Tibial nerve (tissue), 4 donors: ENCODE results near the gene PODXL. TPM values are rescaled to one million over a fixed set of nuclear protein-coding genes. Genes with fewer than 3 reads are reported as not detected.

ENCODE experiments used
- DNase-seq, 2 donors: peaks; one replicate each; pipeline ENCODE4 v3.0.0-alpha.2; 2019; ENCODE audit warnings: low spot score in 2 of 2
- H3K27ac ChIP-seq, 4 donors: fragments of 200-600 bp; sonication (generic) in 3 of 4; one replicate each; pipeline ENCODE4 v1.5.1; 2017 to 2019; ENCODE audit warnings: mild to moderate bottlenecking in 1 of 4
- H3K27me3 ChIP-seq, 2 donors: fragments of 200-600 bp; sonication (generic) in 1 of 2; one replicate each; pipeline versions ENCODE4 v1.5.1 to v1.6.0; 2017 to 2019
- H3K36me3 ChIP-seq, 3 donors: fragments of 200-600 bp; sonication (generic); one replicate each; pipeline ENCODE4 v1.5.1; 2018 to 2019
- H3K4me1 ChIP-seq, 4 donors: fragments of 200-600 bp; sonication (generic) in 3 of 4; one replicate each; pipeline ENCODE4 v1.5.1; 2017 to 2019
- H3K4me3 ChIP-seq, 4 donors: fragments of 200-600 bp; sonication (generic) in 3 of 4; one replicate each; pipeline ENCODE4 v1.5.1; 2017 to 2019; ENCODE audit warnings: mild to moderate bottlenecking in 1 of 4, moderate library complexity in 1 of 4
- H3K9me3 ChIP-seq, 4 donors: fragments of 200-600 bp; sonication (generic) in 3 of 4; one replicate each; pipeline ENCODE4 v1.5.1; 2017 to 2019
- CTCF ChIP-seq, 5 experiments: fragments of 200-600 bp in 3 of 5; fragments of 450-650 bp in 2 of 5; sonication (generic) in 3 of 5; IDR thresholded peaks; one replicate each; pipeline ENCODE4 v1.5.1; 2016 to 2019; ENCODE audit warnings: antibody characterized with exemption in 5 of 5, mild to moderate bottlenecking in 3 of 5, moderate library complexity in 2 of 5
- EP300 ChIP-seq, 2 donors: sonication (generic); formaldehyde crosslinking; IDR thresholded peaks; one replicate each; pipeline ENCODE4 v1.6.1; 2017; ENCODE audit warnings: antibody characterized with exemption in 2 of 2, mild to moderate bottlenecking in 1 of 2
- POLR2A ChIP-seq, 2 donors: fragments of 450-650 bp; IDR thresholded peaks; one replicate each; pipeline ENCODE4 v1.6.1; 2017; ENCODE audit warnings: antibody characterized with exemption in 2 of 2, mild to moderate bottlenecking in 2 of 2, moderate library complexity in 2 of 2
- WGBS, 2 donors: methylation state at CpG; one replicate each; pipeline ENCODE4 v1.1.5; 2018; 5-methylcytosine and 5-hydroxymethylcytosine counted together
- total RNA-seq, 4 donors: library from RNA; depleted of rRNA; stranded (reverse); fragments of >200 nt; gene quantifications; one replicate each; pipeline ENCODE4 v1.1.0, GENCODE V29; 2016

Gene PODXL
- total RNA-seq, 4 donors from 2014 or later = 12.1 to 40.8 (median 34.3) TPM

- no peaks in the 10 kb centered on the region for H3K27me3 ChIP-seq
- WGBS, 2 donors = 97 to 98% methylated on average over 2 of the region's 2 CpGs
- DNase-seq = no peak
- H3K4me1 ChIP-seq = peaks cover 0 to 39% (median 2%) of the 10 kb centered on the region in 4 donors
- no peak overlapping the region for H3K27ac ChIP-seq
- H3K36me3 ChIP-seq = peaks cover 0 to 14% (median 0%) of the 10 kb centered on the region in 3 donors
- TF ChIP-seq CTCF (IDR thresholded peaks at IDR 0.05) (no peak), EP300 (IDR thresholded peaks at IDR 0.05) (no peak), POLR2A (IDR thresholded peaks at IDR 0.05) (no peak)
- no peaks in the 10 kb centered on the region for H3K9me3 ChIP-seq
- H3K4me3 ChIP-seq = no peak overlapping the region
These were observed 73.6 kb downstream of the PODXL start for GRCh38 chr7:131482800-131483199.

DNA sequence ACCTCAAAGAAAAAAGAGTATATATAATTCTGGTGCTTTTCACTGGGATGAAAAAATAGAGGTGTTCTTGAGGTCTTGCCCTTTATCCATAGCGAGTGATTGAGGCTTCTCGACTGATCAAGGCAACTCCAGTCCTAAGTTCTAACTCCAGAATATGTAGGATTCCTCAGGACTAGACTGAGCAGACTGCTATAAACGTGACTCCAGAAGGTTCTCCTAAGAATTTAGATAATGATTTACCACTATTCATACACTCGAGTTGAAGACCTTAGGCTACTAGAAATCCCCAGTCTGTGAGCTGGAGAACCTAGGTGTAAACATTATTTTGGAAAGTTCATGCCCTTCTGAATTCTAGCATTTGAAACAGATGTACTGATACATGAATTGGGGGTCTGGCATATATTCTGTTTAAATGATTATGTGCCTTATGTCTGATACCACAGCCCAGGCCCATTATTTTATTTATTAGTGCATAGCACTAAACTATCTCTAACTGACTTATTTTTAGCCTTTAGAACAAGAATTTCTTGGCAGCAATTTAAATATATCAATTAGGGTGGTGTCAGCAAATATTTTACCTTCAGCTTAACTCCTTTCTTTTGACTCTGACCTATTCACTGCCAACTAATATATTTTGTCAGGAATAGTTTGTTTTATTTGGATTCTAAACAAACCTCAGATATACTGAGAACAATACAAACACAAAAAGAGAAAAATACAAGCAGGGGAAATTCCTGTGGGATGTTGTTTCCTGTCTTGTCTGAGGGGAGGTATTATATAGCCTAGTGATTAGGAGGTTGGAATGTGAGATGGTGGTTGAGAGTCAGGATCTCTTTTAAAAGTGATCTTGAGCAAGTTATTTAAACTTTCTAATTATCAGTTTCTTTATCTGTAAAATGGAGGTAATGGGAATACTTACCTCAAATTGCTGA, 75.8 kb downstream of the PODXL start:
- Histone ChIP-seq H3K4me3 (no peak overlapping the region), H3K36me3 (peaks cover 0 to 14% (median 0%) of the 10 kb centered on the region in 3 donors), H3K4me1 (peaks cover 0 to 29% (median 2%) of the 10 kb centered on the region in 4 donors), H3K27ac (peak overlapping the region in 2 of 4 donors; percentile 22 to 38), H3K27me3 (no peaks in the 10 kb centered on the region), H3K9me3 (peaks cover 0 to under 1% (median 0%) of the 10 kb centered on the region in 4 donors)
- WGBS, 2 donors = 53 to 59% methylated on average over 4 of the region's 4 CpGs
- DNase-seq = no peak
- no peak for TF ChIP-seq POLR2A (IDR thresholded peaks at IDR 0.05)
- no peak for TF ChIP-seq EP300 (IDR thresholded peaks at IDR 0.05)
- no peak for TF ChIP-seq CTCF (IDR thresholded peaks at IDR 0.05)

DNA sequence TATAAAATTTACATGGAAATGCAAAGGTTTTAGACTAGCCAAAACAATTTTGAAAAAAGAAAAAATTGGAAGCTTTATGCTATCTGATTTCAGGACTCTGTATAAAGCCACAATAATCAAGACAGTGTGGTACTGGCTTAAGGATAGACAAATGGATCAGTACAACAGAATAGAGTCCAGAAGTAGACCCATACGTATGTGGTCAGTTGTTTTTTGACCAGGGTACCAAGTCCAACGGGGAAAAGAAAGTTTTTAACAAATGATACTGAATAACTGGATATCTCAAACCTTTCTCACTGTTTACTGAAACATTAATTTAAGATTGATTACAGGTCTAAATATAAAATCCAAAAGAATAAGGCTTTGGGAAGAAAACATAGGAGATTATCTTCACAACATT, 79.7 kb downstream of the PODXL start:
- WGBS, 2 donors = 88 to 94% methylated on average over 2 of the region's 2 CpGs

GRCh38 chr7:131471250-131472004, 85.0 kb downstream of the PODXL start:
- Histone ChIP-seq H3K27ac (peak overlapping the region in 2 of 4 donors; percentile 66 to 78), H3K36me3 (peaks cover 0 to 67% (median 0%) of the 10 kb centered on the region in 3 donors), H3K4me1 (peaks cover 0 to 10% (median 1%) of the 10 kb centered on the region in 4 donors), H3K9me3 (peaks cover 0 to 3% (median 0%) of the 10 kb centered on the region in 4 donors), H3K4me3 (no peak overlapping the region), H3K27me3 (no peaks in the 10 kb centered on the region)
- 70 to 79% methylated on average over 4 of the region's 4 CpGs for WGBS, 2 donors
- DNase-seq = no peak
- TF ChIP-seq POLR2A (IDR thresholded peaks at IDR 0.05) = no peak
- no peak for TF ChIP-seq EP300 (IDR thresholded peaks at IDR 0.05)
- TF ChIP-seq CTCF (IDR thresholded peaks at IDR 0.05) = no peak

More for the DNA sequence above, 79.7 kb downstream of the PODXL start:
- no peak for TF ChIP-seq POLR2A (IDR thresholded peaks at IDR 0.05)
- no peak for TF ChIP-seq CTCF (IDR thresholded peaks at IDR 0.05)
- TF ChIP-seq EP300 (IDR thresholded peaks at IDR 0.05) = no peak
- H3K4me3 ChIP-seq = no peak overlapping the region
- peaks cover 0 to 21% (median 2%) of the 10 kb centered on the region in 4 donors for H3K4me1 ChIP-seq
- peaks cover 0 to 3% (median 0%) of the 10 kb centered on the region in 4 donors for H3K9me3 ChIP-seq
- H3K27me3 ChIP-seq = no peaks in the 10 kb centered on the region
- DNase-seq = no peak
- no peak overlapping the region for H3K27ac ChIP-seq
- peaks cover 0 to 35% (median 0%) of the 10 kb centered on the region in 3 donors for H3K36me3 ChIP-seq
